B cell (primary cell): ENCODE measurements around the gene RCN2. TPM values are rescaled to one million over a fixed set of nuclear protein-coding genes. Genes with fewer than 3 reads are reported as not detected.

Experiments used
- ATAC-seq: fragments of 200-7000 bp; cut with Tn5 transposase; one replicate; pipeline ENCODE4 v1.10.0; 2021; ENCODE audit warnings: low read depth, mild to moderate bottlenecking, moderate number of reproducible peaks, moderate library complexity
- CTCF ChIA-PET: fragments of 350-600 bp; sonication (Branson Sonifier 250); formaldehyde crosslinking; loops from one replicate; lab custom pipeline; 2021; ENCODE audit warnings: antibody characterized with exemption, inconsistent platforms; lab: Charles Lee
- POLR2A ChIA-PET: fragments of 350-600 bp; sonication (Branson Sonifier 250); formaldehyde crosslinking; loops from one replicate; lab custom pipeline; 2021; ENCODE audit warnings: antibody characterized with exemption; lab: Charles Lee
- DNase-seq: peaks from one replicate; pipeline ENCODE4 v3.0.0; 2013
- H2AFZ ChIP-seq: 2 replicates; pipeline ENCODE4 v1.6.1; 2012; ENCODE audit warnings: mild to moderate bottlenecking, low read depth, low read length; ENCODE audit not compliant: insufficient read depth, poor library complexity, severe bottlenecking
- H3K27ac ChIP-seq, 2 donors: 1 replicate in 1 of 2; 2 replicates in 1 of 2; pipeline ENCODE4 v1.5.1; 2012 to 2013; ENCODE audit warnings: low read length in 2 of 2, mild to moderate bottlenecking in 2 of 2, moderate library complexity in 1 of 2
- H3K27me3 ChIP-seq, 4 experiments: fragments of 200-600 bp in 1 of 4; sonication (generic) in 1 of 4; replicated peaks in 1 of 4; 1 replicate in 2 of 4; 2 replicates in 2 of 4; pipeline versions ENCODE4 v1.6.1 to v1.7.0; 2013 to 2016; ENCODE audit warnings: low read length in 3 of 4, mild to moderate bottlenecking in 2 of 4, mixed read lengths in 1 of 4, moderate library complexity in 1 of 4; ENCODE audit not compliant: insufficient read depth in 4 of 4, control insufficient read depth in 3 of 4; ENCODE audit errors: control extremely low read depth in 1 of 4
- H3K36me3 ChIP-seq, 2 experiments: replicated peaks in 1 of 2; 1 replicate in 1 of 2; 2 replicates in 1 of 2; pipeline versions ENCODE4 v1.6.1 to v1.7.1; 2013; ENCODE audit warnings: low read length in 1 of 2; ENCODE audit not compliant: insufficient read depth in 2 of 2, control insufficient read depth in 1 of 2; ENCODE audit errors: control extremely low read depth in 1 of 2, extremely low read depth in 1 of 2
- H3K4me1 ChIP-seq, 2 donors: fragments of 200-600 bp in 1 of 2; sonication (generic) in 1 of 2; 1 replicate in 1 of 2; 2 replicates in 1 of 2; pipeline versions ENCODE4 v1.5.1 to v1.6.1; 2013 to 2017; ENCODE audit warnings: low read length in 2 of 2; ENCODE audit not compliant: control insufficient read depth in 2 of 2, insufficient read depth in 2 of 2
- H3K4me2 ChIP-seq: replicated peaks from 2 replicates; pipeline ENCODE3; 2012; ENCODE audit warnings: mild to moderate bottlenecking, low read depth, low read length; ENCODE audit not compliant: poor library complexity, severe bottlenecking
- H3K4me3 ChIP-seq, 5 experiments: fragments of 200-600 bp in 1 of 5; sonication (generic) in 1 of 5; 1 replicate in 3 of 5; 2 replicates in 2 of 5; pipeline versions ENCODE4 v1.5.1 to v1.7.0; 2011 to 2016; ENCODE audit warnings: low read length in 4 of 5, mild to moderate bottlenecking in 4 of 5, low read depth in 2 of 5, control low read depth in 1 of 5, moderate library complexity in 1 of 5; ENCODE audit not compliant: insufficient read depth in 1 of 5; ENCODE audit errors: control extremely low read depth in 1 of 5, extremely low read depth in 1 of 5
- H3K79me2 ChIP-seq: fragments of 200-600 bp; sonication (generic); one replicate; pipeline ENCODE4 v1.6.0; 2016; ENCODE audit warnings: low read length; ENCODE audit not compliant: control insufficient read depth, insufficient read depth
- H3K9ac ChIP-seq: fragments of 200-600 bp; sonication (generic); 2 replicates; pipeline ENCODE4 v1.6.1; 2017; ENCODE audit warnings: mild to moderate bottlenecking, low read length, moderate library complexity
- H3K9me3 ChIP-seq, 3 donors: one replicate each; pipeline versions ENCODE4 v1.6.1 to v1.7.1; 2013; ENCODE audit warnings: low read length in 2 of 3; ENCODE audit not compliant: control insufficient read depth in 2 of 3, insufficient read depth in 1 of 3; ENCODE audit errors: control extremely low read depth in 1 of 3
- H4K20me1 ChIP-seq: 2 replicates; pipeline ENCODE4 v1.6.0; 2012; ENCODE audit warnings: mild to moderate bottlenecking, low read length; ENCODE audit not compliant: insufficient read depth, control insufficient read depth, poor library complexity, severe bottlenecking
- H3K27ac Mint-ChIP-seq: one replicate; pipeline ENCODE4 v1.8.0; 2021; ENCODE audit warnings: mixed read lengths
- H3K27me3 Mint-ChIP-seq: one replicate; pipeline ENCODE4 v1.8.0; 2021; ENCODE audit warnings: mixed read lengths
- H3K4me1 Mint-ChIP-seq: one replicate; pipeline ENCODE4 v1.8.0; 2021; ENCODE audit warnings: mixed read lengths
- H3K4me3 Mint-ChIP-seq: one replicate; pipeline ENCODE4 v1.8.0; 2021; ENCODE audit warnings: mixed read lengths
- H3K9me3 Mint-ChIP-seq: one replicate; pipeline ENCODE4 v1.8.0; 2022; ENCODE audit warnings: mixed read lengths; ENCODE audit not compliant: insufficient read depth
- EZH2 ChIP-seq: IDR thresholded peaks from 2 replicates; pipeline ENCODE4 v1.6.1; 2012; ENCODE audit warnings: borderline replicate concordance, low read depth, mild to moderate bottlenecking, moderate library complexity, low read length; ENCODE audit not compliant: insufficient read depth, poor library complexity, severe bottlenecking
- WGBS: methylation state at CpG from one replicate; pipeline ENCODE4 v1.1.5; 2013; ENCODE audit warnings: missing lambda C conversion rate; ENCODE audit not compliant: insufficient coverage; 5-methylcytosine and 5-hydroxymethylcytosine counted together
- intact Hi-C: fragments of 100-400 bp; cut with micrococcal nuclease; formaldehyde crosslinking; loops from one replicate; pipeline ENCODE4 v1.10.0; 2022
- polyA plus RNA-seq: library from polyadenylated mRNA; depleted of rRNA; stranded (reverse); fragments of >200 nt; gene quantifications from 2 replicates; pipeline ENCODE4 v1.2.3, GENCODE V29; 2012
- total RNA-seq, 2 donors: library from RNA; stranded (reverse); fragments of 120-200 nt in 1 of 2; gene quantifications; 1 replicate in 1 of 2; 2 replicates in 1 of 2; pipeline versions ENCODE4 v1.2.3 to v1.2.4, GENCODE V29; 2013 to 2022
- TF ChIP-seq, protein P1 (sequence below): fragments of 200-600 bp; IDR thresholded peaks from one replicate; pipeline ENCODE4 v1.8.0; 2022; ENCODE audit warnings: antibody characterized with exemption, mild to moderate bottlenecking

Gene RCN2
- total and polyA plus RNA-seq, 2 donors (not counting 1 experiment from before 2014, with no cell fraction given), result 16.7 to 27.8 TPM

DNA sequence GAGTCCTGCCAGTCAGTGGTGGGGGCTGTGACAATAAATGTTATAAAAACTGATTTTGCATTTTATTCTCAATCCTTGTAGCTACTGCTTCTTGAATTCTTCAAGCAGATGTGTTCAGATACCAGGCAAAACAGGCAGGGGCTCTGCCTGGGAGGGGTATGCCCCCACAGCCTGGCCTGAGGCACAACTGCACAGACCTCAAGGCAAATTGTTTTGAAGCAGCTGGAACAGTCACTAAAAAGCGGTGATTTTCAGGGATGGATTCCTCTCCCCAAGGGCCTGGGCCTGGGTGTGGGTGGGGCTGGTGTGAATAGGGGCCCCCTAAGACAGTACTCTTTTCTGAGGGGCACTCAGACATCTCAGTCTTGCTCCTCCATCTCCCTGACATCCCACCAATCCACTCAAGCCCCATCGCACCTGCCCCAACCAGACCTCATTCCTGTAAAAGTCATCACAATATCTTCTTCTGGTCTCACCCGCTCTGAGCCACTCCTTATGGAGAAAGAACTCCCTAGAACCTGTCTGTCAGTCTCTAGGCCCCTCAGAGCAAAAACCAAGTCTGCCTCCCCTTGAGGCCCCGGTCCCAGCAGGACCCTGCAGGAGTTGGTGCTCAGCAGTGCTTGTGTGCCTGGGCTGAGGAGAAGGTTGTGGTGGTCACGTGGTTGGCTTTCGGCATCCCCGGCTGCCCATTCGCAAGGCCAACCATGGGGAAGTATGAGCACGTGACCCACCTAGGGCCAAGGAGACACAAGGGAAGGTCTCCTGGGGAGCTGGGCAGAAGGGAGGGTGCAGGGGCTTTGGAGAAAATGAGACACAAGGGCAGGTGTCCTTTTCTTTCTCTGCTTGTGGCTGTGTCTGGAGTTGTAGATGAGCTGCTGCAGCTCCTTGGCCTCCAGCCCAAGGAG is 60.4 kb downstream of the RCN2 start:
- Histone ChIP-seq H3K27ac (no peak overlapping the region), H3K4me2 (no peak overlapping the region), H3K4me3 (no peak overlapping the region), H3K9me3 (no peaks in the 10 kb centered on the region), H3K9ac (no peak overlapping the region), H3K79me2 (peaks cover 28% of the 10 kb centered on the region), H3K4me1 (peaks cover 43 to 55% of the 10 kb centered on the region in 2 donors), H4K20me1 (peaks cover 8% of the 10 kb centered on the region), H3K36me3 (peaks cover 0 to 3% of the 10 kb centered on the region in 2 experiments), H2AFZ (no peak overlapping the region), H3K27me3 (no peaks in the 10 kb centered on the region)
- intact Hi-C loops, result loop anchor here (10.0 kb wide), 1 partner anchor 87 kb away; the partner anchor contains the start of gene SCAPER
- no peaks in the 10 kb centered on the region for H3K9me3 Mint-ChIP-seq
- ChIA-PET POLR2A (no interaction called here), CTCF (no interaction called here)
- no peak overlapping the region for H3K4me3 Mint-ChIP-seq
- TF ChIP-seq, protein P1, sequence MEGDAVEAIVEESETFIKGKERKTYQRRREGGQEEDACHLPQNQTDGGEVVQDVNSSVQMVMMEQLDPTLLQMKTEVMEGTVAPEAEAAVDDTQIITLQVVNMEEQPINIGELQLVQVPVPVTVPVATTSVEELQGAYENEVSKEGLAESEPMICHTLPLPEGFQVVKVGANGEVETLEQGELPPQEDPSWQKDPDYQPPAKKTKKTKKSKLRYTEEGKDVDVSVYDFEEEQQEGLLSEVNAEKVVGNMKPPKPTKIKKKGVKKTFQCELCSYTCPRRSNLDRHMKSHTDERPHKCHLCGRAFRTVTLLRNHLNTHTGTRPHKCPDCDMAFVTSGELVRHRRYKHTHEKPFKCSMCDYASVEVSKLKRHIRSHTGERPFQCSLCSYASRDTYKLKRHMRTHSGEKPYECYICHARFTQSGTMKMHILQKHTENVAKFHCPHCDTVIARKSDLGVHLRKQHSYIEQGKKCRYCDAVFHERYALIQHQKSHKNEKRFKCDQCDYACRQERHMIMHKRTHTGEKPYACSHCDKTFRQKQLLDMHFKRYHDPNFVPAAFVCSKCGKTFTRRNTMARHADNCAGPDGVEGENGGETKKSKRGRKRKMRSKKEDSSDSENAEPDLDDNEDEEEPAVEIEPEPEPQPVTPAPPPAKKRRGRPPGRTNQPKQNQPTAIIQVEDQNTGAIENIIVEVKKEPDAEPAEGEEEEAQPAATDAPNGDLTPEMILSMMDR, result no peak
- no peak for TF ChIP-seq EZH2
- 88% methylated on average over 7 of the region's 9 CpGs for WGBS
- no peak for ATAC-seq
- H3K27me3 Mint-ChIP-seq, result no peaks in the 10 kb centered on the region
- peaks cover 56% of the 10 kb centered on the region for H3K4me1 Mint-ChIP-seq
- DNase-seq, result peak; percentile 9
- no peak overlapping the region for H3K27ac Mint-ChIP-seq
